ENCODE measurements around the gene ATF6. TPM values are rescaled to one million over a fixed set of nuclear protein-coding genes. Genes with fewer than 3 reads are reported as not detected.

Gene ATF6
- total RNA-seq, 1 donor from 2014 or later: 27.7 TPM

DNA sequence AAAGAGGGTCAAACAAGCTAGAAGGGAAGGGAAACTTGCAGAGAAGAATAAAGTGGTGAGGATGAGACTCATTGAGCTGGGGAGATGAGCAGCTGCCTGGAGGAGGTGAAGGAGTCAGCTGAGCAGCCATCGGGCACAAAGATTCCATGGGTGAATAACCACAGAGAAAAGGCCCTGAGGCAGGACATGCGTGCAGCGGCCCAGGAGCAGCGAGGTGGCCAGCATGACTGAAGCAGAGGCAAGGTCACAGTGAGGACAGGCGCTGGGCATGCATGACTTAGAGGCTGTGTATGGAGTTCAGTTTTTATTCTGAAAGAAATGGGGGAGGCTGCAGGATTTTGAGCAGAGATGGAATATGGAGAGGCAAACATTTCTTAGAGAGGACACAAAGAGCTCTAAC lies 232.7 kb downstream of the ATF6 start:
- H3K4me1 Mint-ChIP-seq: peaks cover 4% of the 10 kb centered on the region
- intact Hi-C loops (cut with micrococcal nuclease): no loop called here
- no peak for DNase-seq
- no peaks in the 10 kb centered on the region for H3K27me3 Mint-ChIP-seq
- H3K27ac Mint-ChIP-seq: no peak overlapping the region
- H3K36me3 Mint-ChIP-seq (ENCODE audit: low read depth): no peaks in the 10 kb centered on the region
- no peak overlapping the region for H3K4me3 Mint-ChIP-seq
- no peaks in the 10 kb centered on the region for H3K9me3 Mint-ChIP-seq

DNA sequence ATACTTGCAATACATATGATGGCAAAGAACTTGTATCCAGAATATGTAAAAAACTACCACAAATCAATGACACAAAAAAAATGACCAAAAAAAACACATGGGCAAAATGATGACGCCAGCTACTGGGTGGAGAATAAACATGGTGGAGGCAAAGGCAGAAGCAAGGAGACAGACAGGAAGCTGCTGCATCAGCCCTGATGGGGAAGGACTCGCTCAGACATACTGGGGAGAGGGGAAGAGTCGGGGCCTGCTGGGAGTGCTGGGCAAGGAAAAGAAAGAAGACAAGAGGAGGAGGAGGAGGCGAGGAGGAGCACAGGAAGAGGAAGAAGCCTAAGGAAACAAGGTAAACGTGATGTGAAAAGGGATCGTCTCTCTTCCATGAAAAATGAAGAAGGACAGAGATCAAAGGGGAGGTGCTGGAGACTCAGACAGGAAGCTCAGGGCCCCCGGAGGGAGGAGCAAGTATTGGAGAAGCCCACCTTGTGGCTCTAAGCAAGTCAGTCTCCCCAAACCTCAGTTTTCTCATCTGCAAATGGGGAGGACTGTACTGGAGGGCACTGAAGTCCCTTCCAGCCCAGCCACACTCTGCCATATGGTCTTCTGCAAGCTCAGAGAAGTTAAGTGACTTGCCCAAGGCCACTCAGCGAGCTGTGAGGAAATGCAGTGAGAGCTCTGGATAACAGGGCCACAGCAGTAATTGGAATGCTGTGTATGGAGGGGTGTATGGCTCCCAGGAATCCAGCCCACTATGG lies 233.4 kb downstream of the ATF6 start:
- Mint-ChIP-seq H3K4me3 (no peak overlapping the region), H3K9me3 (no peaks in the 10 kb centered on the region), H3K36me3 (ENCODE audit: low read depth) (no peaks in the 10 kb centered on the region), H3K4me1 (peaks cover 7% of the 10 kb centered on the region), H3K27me3 (no peaks in the 10 kb centered on the region), H3K27ac (no peak overlapping the region)
- intact Hi-C loops (cut with micrococcal nuclease): no loop called here
- no peak for DNase-seq

DNA sequence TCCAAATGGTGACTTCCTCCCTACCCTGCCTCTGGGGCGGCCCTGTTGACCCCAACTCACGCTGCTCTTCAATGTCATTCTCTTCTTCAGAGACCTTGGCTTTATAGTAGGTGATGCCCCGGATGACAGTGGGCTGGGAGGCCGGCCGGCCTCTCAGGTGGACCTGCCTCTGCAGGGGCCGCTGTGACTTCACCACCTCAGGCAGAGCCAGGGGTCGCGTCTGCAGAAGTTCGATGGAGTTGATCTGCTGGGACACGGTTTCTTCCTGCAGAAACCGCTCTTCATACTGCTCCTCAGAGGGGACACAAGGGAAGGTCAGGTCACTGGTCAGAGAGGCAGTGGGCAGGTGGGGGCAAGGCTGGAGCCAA lies 233.9 kb downstream of the ATF6 start:
- intact Hi-C loops (cut with micrococcal nuclease): no loop called here
- H3K4me3 Mint-ChIP-seq: no peak overlapping the region
- no peaks in the 10 kb centered on the region for H3K9me3 Mint-ChIP-seq
- no peaks in the 10 kb centered on the region for H3K36me3 Mint-ChIP-seq (ENCODE audit: low read depth)
- no peak for DNase-seq
- H3K4me1 Mint-ChIP-seq: peaks cover 10% of the 10 kb centered on the region
- no peak overlapping the region for H3K27ac Mint-ChIP-seq
- H3K27me3 Mint-ChIP-seq: peaks cover 1% of the 10 kb centered on the region

DNA sequence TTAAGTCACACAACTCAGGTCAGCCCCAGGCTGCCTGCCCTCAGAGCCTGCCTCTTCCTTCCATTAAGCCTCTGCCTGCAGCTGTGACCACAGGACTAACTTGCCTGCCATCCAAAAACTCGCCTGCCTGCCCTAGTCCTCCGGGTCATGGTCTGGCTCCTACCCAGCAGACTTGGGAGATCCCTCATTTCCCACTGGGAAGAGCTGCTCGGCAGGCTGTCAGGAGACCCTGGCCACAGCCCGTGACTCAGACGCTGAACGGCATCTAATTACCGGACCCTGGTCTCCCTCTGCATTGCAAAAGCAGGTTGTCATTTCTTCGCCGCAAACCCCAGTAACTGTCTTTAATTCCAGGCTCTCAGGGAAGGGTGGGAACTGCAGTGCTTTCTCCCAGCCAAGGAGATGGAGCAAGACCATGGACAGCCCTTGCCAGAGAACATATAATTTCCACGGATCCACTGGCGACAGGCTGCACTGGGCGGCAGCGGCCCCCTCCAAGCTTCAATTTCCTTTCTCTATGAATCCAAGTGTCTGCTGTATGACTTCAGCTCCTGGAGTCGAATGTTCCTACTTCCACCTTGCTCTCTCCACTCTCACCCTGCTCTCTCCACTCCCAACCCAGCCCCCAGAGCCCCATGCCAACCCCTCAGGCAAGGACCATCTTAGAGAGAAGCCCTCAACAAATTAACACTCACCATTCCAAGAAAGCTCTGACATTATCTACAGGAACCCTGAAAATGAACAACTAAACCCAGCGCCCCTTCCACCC lies 237.1 kb downstream of the ATF6 start:
- no peak overlapping the region for H3K27ac Mint-ChIP-seq
- no peak for DNase-seq
- H3K4me3 Mint-ChIP-seq: no peak overlapping the region
- H3K9me3 Mint-ChIP-seq: no peaks in the 10 kb centered on the region
- H3K27me3 Mint-ChIP-seq: peaks cover 2% of the 10 kb centered on the region
- H3K4me1 Mint-ChIP-seq: peaks cover 10% of the 10 kb centered on the region
- intact Hi-C loops (cut with micrococcal nuclease): no loop called here
- no peaks in the 10 kb centered on the region for H3K36me3 Mint-ChIP-seq (ENCODE audit: low read depth)

DNA sequence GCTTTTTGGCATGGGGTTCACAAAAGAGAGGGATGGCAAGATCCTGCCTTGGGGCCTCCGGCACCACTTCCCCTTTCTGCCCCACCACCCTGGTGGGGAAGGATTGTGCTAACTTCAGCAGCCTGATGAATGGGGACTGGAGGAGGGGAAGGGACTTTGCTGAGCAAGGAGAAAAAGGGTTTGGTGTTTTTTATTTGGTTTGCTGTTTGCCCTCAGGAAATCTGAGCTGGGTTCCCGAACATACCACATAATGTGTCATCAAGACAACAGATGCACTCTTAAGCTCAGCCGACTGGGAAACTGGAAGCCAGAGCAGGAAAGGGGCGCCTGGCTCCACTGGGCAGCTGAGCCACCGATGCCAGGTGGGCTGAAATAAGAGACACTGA lies 237.7 kb downstream of the ATF6 start:
- intact Hi-C loops (cut with micrococcal nuclease): no loop called here

DNA sequence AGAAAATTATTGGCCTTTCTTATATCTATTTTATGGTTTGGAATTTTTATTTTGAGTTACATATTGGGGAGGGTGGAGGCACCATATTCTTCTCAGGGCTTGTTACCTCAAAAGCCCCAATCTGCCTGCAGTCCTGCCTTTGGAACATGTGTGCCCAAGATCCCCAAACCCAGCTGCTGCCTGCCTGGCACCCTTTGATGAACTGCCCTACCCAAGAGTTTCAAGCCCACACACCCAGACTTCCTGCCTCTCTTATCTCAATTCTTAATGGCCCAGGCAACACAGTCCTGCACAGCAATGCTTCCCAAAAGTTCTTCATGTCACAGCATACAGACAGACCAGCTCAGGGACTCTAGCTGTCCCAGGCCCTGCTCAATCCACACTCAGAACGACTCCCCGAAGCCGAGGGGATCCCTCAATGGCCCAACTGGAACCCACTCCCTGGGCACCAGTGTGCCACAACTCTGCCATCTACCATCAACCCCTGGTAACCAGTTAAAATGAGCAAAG lies 238.4 kb downstream of the ATF6 start:
- Mint-ChIP-seq H3K27ac (no peak overlapping the region), H3K27me3 (peaks cover 2% of the 10 kb centered on the region), H3K36me3 (ENCODE audit: low read depth) (no peaks in the 10 kb centered on the region), H3K4me3 (no peak overlapping the region), H3K4me1 (peaks cover 10% of the 10 kb centered on the region), H3K9me3 (no peaks in the 10 kb centered on the region)
- intact Hi-C loops (cut with micrococcal nuclease): no loop called here
- DNase-seq: no peak

More for the DNA sequence above, 237.7 kb downstream of the ATF6 start:
- H3K9me3 Mint-ChIP-seq: no peaks in the 10 kb centered on the region
- no peak for DNase-seq
- H3K4me1 Mint-ChIP-seq: peaks cover 10% of the 10 kb centered on the region
- H3K27ac Mint-ChIP-seq: no peak overlapping the region
- no peak overlapping the region for H3K4me3 Mint-ChIP-seq
- peaks cover 2% of the 10 kb centered on the region for H3K27me3 Mint-ChIP-seq
- H3K36me3 Mint-ChIP-seq (ENCODE audit: low read depth): no peaks in the 10 kb centered on the region

DNA sequence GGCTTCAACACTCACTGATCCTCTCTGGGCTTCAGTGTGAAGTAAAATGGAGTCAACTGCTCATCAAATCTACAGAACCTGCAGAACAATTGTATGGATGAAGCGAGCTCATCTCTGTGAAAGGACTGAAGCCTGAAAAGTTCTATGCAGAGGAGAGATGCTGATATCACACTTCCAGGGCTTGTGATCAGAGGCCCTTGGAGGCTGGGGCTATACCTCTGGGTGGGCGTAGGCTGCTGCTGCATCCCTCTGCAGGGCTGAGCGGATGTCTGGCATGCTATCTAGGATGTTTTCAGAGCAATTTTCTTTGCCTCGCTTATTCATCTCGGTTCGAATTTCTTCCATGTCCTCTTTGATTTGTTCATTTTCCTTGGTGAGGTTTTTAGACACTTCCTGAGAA lies 240.0 kb downstream of the ATF6 start:
- H3K9me3 Mint-ChIP-seq: no peaks in the 10 kb centered on the region
- peaks cover 2% of the 10 kb centered on the region for H3K27me3 Mint-ChIP-seq
- H3K27ac Mint-ChIP-seq: no peak overlapping the region
- no peak for DNase-seq
- intact Hi-C loops (cut with micrococcal nuclease): no loop called here
- H3K36me3 Mint-ChIP-seq (ENCODE audit: low read depth): no peaks in the 10 kb centered on the region
- H3K4me1 Mint-ChIP-seq: peaks cover 10% of the 10 kb centered on the region
- no peak overlapping the region for H3K4me3 Mint-ChIP-seq

DNA sequence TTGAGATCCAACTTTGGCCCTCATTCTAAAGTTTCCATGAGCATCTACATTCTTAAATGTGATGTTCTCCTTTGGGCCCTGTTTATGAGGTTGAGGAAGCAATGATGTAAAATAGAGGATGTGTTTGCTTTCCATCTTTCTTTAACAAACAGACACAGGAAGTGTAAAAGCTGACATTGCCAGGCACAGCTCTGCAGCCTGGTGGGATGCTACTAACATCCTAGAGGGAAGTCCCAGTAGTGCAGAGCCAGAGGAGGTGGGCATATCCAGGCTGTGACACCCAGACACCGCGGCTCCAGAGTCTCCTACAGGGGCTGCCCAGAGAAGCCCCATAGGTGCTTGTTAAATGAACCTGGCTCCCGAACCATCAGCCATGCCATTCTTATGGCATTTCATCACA lies 241.3 kb downstream of the ATF6 start:
- Mint-ChIP-seq H3K9me3 (no peaks in the 10 kb centered on the region), H3K36me3 (ENCODE audit: low read depth) (no peaks in the 10 kb centered on the region), H3K27ac (no peak overlapping the region), H3K27me3 (peaks cover 2% of the 10 kb centered on the region), H3K4me1 (peaks cover 10% of the 10 kb centered on the region), H3K4me3 (no peak overlapping the region)
- intact Hi-C loops (cut with micrococcal nuclease): no loop called here
- DNase-seq: no peak

DNA sequence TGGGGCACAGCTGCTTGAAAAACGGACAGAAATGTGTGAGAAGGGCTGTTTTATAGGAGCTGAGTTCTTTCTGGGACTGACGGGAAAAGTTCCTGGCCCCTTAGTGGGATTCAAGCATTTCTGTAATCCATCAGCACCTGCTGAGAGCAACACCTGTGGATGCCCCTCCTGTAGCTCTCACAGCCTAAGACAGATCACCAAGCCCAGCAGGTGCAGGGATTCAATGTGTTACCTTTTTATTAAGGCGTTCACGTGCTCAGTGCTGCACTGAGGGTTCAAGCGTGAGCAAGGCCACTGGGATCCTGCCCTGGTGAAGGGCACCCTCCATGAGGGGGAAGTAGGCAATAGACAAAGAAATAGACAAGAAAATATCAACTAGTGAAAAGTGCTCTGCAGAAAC lies 242.7 kb downstream of the ATF6 start:
- Mint-ChIP-seq H3K27me3 (peaks cover 2% of the 10 kb centered on the region), H3K27ac (no peak overlapping the region), H3K36me3 (ENCODE audit: low read depth) (no peaks in the 10 kb centered on the region), H3K4me3 (no peak overlapping the region), H3K4me1 (peaks cover 6% of the 10 kb centered on the region), H3K9me3 (no peaks in the 10 kb centered on the region)
- DNase-seq: no peak
- intact Hi-C loops (cut with micrococcal nuclease): no loop called here

DNA sequence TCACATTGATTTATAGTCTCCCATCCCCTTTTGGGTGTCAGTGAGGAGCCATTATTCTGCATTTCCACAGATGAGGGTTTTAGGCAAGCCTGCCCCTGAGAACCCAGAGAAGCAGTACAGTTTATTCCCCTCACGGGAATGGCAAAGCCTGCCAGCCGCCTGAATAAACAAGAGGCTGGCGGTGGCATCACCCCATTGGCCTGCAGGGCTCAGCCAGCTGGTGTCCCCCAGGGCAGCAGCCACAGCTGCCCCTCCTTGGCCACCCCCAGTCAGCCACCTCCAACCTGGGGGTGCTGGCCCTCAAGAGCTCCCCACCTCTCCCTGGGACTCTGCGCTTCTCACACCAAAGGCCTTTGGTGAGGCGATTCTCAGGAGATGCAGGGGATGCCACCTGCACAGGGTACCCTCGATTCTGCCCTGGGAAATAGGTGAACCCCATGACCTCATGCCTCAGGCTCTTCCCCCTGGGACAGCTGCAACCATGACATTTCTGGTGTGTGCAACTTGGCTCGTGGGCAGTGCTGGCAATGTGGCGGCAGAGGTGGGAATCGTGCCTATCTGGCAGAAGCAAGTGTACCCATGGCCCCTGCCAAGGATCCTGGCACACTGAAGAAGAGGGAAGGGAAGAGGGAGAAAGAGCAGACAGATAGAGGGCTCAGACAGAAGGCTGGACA lies 243.5 kb downstream of the ATF6 start:
- peaks cover 1% of the 10 kb centered on the region for H3K9me3 Mint-ChIP-seq
- H3K4me1 Mint-ChIP-seq: peaks cover 2% of the 10 kb centered on the region
- H3K36me3 Mint-ChIP-seq (ENCODE audit: low read depth): no peaks in the 10 kb centered on the region
- no peak for DNase-seq
- intact Hi-C loops (cut with micrococcal nuclease): no loop called here
- peaks cover 2% of the 10 kb centered on the region for H3K27me3 Mint-ChIP-seq
- H3K4me3 Mint-ChIP-seq: no peak overlapping the region
- no peak overlapping the region for H3K27ac Mint-ChIP-seq

DNA sequence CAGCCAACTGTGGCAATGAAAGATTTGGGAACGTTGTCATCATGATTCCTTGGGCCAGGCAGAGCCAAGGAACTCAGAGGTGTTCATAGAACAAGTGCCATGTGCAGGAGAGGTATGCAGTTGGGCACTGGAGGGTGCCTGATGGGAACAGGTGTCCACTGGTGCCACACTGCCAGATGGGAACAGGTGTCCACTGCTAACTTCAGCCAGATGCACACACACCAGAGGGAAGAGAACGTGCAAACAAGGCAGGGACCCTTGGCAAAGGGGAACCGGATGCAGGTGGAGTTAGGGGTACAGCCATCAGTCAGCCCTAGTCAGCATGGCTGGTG lies 244.0 kb downstream of the ATF6 start:
- Mint-ChIP-seq H3K4me3 (no peak overlapping the region), H3K27ac (no peak overlapping the region)

DNA sequence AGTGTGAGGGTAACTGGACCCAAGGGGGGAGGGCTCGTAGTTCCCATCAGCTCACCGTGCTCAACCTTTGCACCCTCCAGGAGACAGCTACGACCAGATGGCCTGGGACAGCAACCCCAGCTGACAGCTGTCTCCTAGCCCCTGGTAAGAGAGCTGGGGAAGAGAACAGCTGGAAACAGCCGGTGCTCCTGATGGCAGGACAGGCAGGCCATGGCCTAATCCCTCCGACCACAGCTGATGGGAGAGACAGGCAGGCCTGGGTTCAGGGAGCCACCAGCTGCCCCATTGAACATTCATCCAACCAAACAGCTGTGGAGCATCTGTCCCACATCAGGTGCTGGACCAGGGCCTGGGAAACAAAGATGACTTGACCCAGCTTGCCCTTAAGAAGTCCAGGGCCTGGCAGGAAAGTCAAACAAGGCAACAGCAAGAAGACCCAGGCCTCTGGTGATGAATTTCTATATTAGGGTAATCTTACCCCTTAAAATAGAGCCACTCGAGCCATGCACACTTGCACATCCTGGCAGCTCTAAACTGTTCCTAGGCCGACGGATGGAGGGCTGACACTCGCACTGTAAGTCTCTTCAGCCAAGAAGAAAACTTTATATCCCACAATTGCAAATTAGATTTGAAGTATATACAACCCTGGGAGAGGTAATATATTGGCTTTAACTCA lies 245.4 kb downstream of the ATF6 start:
- H3K4me1 Mint-ChIP-seq: no peaks in the 10 kb centered on the region
- intact Hi-C loops (cut with micrococcal nuclease): no loop called here
- H3K36me3 Mint-ChIP-seq (ENCODE audit: low read depth): no peaks in the 10 kb centered on the region
- no peak overlapping the region for H3K4me3 Mint-ChIP-seq
- DNase-seq: no peak
- H3K9me3 Mint-ChIP-seq: peaks cover 3% of the 10 kb centered on the region
- no peak overlapping the region for H3K27ac Mint-ChIP-seq
- H3K27me3 Mint-ChIP-seq: no peaks in the 10 kb centered on the region

More for the DNA sequence above, 244.0 kb downstream of the ATF6 start:
- H3K36me3 Mint-ChIP-seq (ENCODE audit: low read depth): no peaks in the 10 kb centered on the region
- no peaks in the 10 kb centered on the region for H3K4me1 Mint-ChIP-seq
- H3K9me3 Mint-ChIP-seq: peaks cover 3% of the 10 kb centered on the region
- DNase-seq: no peak
- no peaks in the 10 kb centered on the region for H3K27me3 Mint-ChIP-seq
- intact Hi-C loops (cut with micrococcal nuclease): no loop called here

DNA sequence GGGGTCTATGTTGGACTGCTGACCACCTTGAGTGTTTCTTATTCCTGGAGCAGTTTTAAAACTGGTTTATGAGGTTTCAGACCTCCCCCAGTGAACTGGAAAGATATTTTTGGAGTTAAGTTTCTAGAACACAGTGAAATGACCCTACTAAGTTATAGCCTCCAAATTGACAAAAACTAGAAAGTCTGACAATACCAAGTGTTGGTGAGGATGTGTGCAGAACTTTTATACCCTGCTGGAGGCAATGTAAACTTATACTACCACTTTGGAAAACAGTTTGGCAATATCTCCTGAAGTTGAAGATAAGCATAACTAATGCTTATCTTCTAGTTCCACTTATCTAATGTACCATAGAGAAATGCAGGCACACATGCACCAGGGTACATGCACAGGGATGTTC lies 247.2 kb downstream of the ATF6 start:
- no peak overlapping the region for H3K27ac Mint-ChIP-seq
- no peak overlapping the region for H3K4me3 Mint-ChIP-seq
- peaks cover 3% of the 10 kb centered on the region for H3K9me3 Mint-ChIP-seq
- DNase-seq: no peak
- intact Hi-C loops (cut with micrococcal nuclease): no loop called here
- H3K27me3 Mint-ChIP-seq: no peaks in the 10 kb centered on the region
- H3K4me1 Mint-ChIP-seq: no peaks in the 10 kb centered on the region
- H3K36me3 Mint-ChIP-seq (ENCODE audit: low read depth): no peaks in the 10 kb centered on the region
